Gastroesophageal sphincter (tissue), 4 donors: ENCODE data around the gene TEX38. TPM values are rescaled to one million over a fixed set of nuclear protein-coding genes. Genes with fewer than 3 reads are reported as not detected.
"Not testable (repeated sequence)": the region's sequence is repeated elsewhere in the genome, so short reads cannot be mapped to it uniquely, and the experiment has no call there.

Source experiments
- ATAC-seq: fragments of 150-250 bp; one replicate; pipeline ENCODE4 v1.9.1; 2016; ENCODE audit warnings: mild to moderate bottlenecking, moderate library complexity
- H3K27ac ChIP-seq, 4 donors: fragments of 200-600 bp; sonication (generic) in 3 of 4; 1 replicate in 3 of 4; 2 replicates in 1 of 4; pipeline ENCODE4 v1.5.1; 2016 to 2019
- H3K27me3 ChIP-seq: fragments of 200-600 bp; sonication (generic); one replicate; pipeline ENCODE4 v1.5.1; 2019
- H3K36me3 ChIP-seq, 2 donors: fragments of 200-600 bp; sonication (generic); one replicate each; pipeline ENCODE4 v1.5.1; 2019; ENCODE audit warnings: control low read depth in 1 of 2
- H3K4me1 ChIP-seq, 3 donors: fragments of 200-600 bp; sonication (generic); 1 replicate in 2 of 3; 2 replicates in 1 of 3; pipeline ENCODE4 v1.5.1; 2016 to 2019; ENCODE audit warnings: control low read depth in 2 of 3
- H3K4me3 ChIP-seq, 2 donors: fragments of 200-600 bp; sonication (generic); one replicate each; pipeline ENCODE4 v1.5.1; 2019; ENCODE audit warnings: mild to moderate bottlenecking in 1 of 2, moderate library complexity in 1 of 2
- H3K9me3 ChIP-seq, 3 donors: fragments of 200-600 bp; sonication (generic); one replicate each; pipeline ENCODE4 v1.5.1; 2017 to 2019; ENCODE audit warnings: control low read depth in 2 of 3
- EP300 ChIP-seq: sonication (generic); formaldehyde crosslinking; IDR thresholded peaks from one replicate; pipeline ENCODE4 v1.6.1; 2017; ENCODE audit warnings: antibody characterized with exemption, mild to moderate bottlenecking
- POLR2A ChIP-seq, 2 donors: fragments of 450-650 bp; IDR thresholded peaks; one replicate each; pipeline ENCODE4 v1.6.1; 2017; ENCODE audit warnings: antibody characterized with exemption in 2 of 2, mild to moderate bottlenecking in 2 of 2, moderate library complexity in 1 of 2
- POLR2AphosphoS5 ChIP-seq: sonication (generic); formaldehyde crosslinking; IDR thresholded peaks from one replicate; pipeline ENCODE4 v1.6.1; 2017; ENCODE audit warnings: antibody characterized with exemption
- WGBS, 2 donors: methylation state at CpG; one replicate each; pipeline ENCODE4 v1.1.5; 2018; ENCODE audit warnings: low coverage in 1 of 2; 5-methylcytosine and 5-hydroxymethylcytosine counted together
- total RNA-seq, 4 donors: library from RNA; depleted of rRNA; stranded (reverse); fragments of >200 nt; gene quantifications; one replicate each; pipeline ENCODE4 v1.1.0, GENCODE V29; 2016
- TF ChIP-seq, protein P1 (sequence below), 4 experiments: fragments of 200-600 bp in 2 of 4; fragments of 450-650 bp in 2 of 4; sonication (generic) in 1 of 4; IDR thresholded peaks; one replicate each; pipeline ENCODE4 v1.5.1; 2017 to 2019; ENCODE audit warnings: antibody characterized with exemption in 4 of 4, mild to moderate bottlenecking in 2 of 4, moderate library complexity in 2 of 4

Gene TEX38
- total RNA-seq, 4 donors from 2014 or later, result 1.7 TPM; not detected in 3

GRCh38 chr1:46653405-46653958, 18.2 kb upstream of the TEX38 start:
- WGBS, 2 donors, result 29 to 37% methylated on average over 1 to 2 of the region's 2 CpGs
- Histone ChIP-seq H3K4me1 (peaks cover 4 to 29% (median 9%) of the 10 kb centered on the region in 3 donors), H3K27ac (peak overlapping the region; percentile 40 to 73 (median 54)), H3K9me3 (peaks cover 0 to 12% (median 0%) of the 10 kb centered on the region in 3 donors), H3K4me3 (peak overlapping the region in 1 of 2 donors; percentile 21), H3K27me3 (no peaks in the 10 kb centered on the region), H3K36me3 (peaks cover 0 to 82% of the 10 kb centered on the region in 2 donors)
- TF ChIP-seq, protein P1, sequence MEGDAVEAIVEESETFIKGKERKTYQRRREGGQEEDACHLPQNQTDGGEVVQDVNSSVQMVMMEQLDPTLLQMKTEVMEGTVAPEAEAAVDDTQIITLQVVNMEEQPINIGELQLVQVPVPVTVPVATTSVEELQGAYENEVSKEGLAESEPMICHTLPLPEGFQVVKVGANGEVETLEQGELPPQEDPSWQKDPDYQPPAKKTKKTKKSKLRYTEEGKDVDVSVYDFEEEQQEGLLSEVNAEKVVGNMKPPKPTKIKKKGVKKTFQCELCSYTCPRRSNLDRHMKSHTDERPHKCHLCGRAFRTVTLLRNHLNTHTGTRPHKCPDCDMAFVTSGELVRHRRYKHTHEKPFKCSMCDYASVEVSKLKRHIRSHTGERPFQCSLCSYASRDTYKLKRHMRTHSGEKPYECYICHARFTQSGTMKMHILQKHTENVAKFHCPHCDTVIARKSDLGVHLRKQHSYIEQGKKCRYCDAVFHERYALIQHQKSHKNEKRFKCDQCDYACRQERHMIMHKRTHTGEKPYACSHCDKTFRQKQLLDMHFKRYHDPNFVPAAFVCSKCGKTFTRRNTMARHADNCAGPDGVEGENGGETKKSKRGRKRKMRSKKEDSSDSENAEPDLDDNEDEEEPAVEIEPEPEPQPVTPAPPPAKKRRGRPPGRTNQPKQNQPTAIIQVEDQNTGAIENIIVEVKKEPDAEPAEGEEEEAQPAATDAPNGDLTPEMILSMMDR (IDR thresholded peaks at IDR 0.05), result no peak
- TF ChIP-seq POLR2A (IDR thresholded peaks at IDR 0.05) (no peak), EP300 (no peak), POLR2AphosphoS5 (no peak)
- ATAC-seq, result no peak

- ATAC-seq, result no peak
- 87% methylated on average over 1 of the region's 1 CpG; no CpG with 5 or more reads in 1 of the 2 donors for WGBS, 2 donors
- TF ChIP-seq POLR2A (IDR thresholded peaks at IDR 0.05) (no peak), POLR2AphosphoS5 (no peak), EP300 (no peak)
- TF ChIP-seq, protein P1 (IDR thresholded peaks at IDR 0.05), result no peak
- Histone ChIP-seq H3K27ac (peak overlapping the region; percentile 40 to 73 (median 54)), H3K36me3 (peaks cover 0 to 82% of the 10 kb centered on the region in 2 donors), H3K9me3 (peaks cover 0 to 11% (median 0%) of the 10 kb centered on the region in 3 donors), H3K27me3 (no peaks in the 10 kb centered on the region), H3K4me1 (peaks cover 4 to 29% (median 9%) of the 10 kb centered on the region in 3 donors), H3K4me3 (no peak overlapping the region)
Observed at GRCh38 chr1:46654012-46654411, 17.6 kb upstream of the TEX38 start.

DNA sequence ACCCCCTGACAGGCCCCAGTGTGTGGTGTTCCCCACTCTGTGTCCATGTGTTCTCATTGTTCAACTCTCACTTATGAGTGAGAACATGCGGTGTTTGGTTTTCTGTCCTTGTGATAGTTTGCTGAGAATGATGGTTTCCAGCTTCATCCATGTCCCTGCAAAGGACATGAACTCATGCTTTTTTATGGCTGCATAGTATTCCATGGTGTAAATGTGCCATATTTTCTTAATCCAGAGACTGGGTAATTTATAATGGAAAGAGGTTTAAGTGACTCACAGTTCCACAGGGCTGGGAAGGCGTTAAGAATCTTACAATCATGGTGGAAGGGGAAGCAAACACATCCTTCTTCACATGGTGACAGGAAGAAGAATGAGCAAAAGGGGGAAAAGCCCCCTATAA, 17.0 kb upstream of the TEX38 start:
- Histone ChIP-seq H3K36me3 (peaks cover 0 to 82% of the 10 kb centered on the region in 2 donors), H3K4me1 (peaks cover 4 to 29% (median 9%) of the 10 kb centered on the region in 3 donors)
- H3K27me3 ChIP-seq, H3K9me3 ChIP-seq, H3K4me3 ChIP-seq, ATAC-seq, H3K27ac ChIP-seq: not testable (repeated sequence)
- 92 to 100% methylated on average over 2 of the region's 2 CpGs for WGBS, 2 donors

DNA sequence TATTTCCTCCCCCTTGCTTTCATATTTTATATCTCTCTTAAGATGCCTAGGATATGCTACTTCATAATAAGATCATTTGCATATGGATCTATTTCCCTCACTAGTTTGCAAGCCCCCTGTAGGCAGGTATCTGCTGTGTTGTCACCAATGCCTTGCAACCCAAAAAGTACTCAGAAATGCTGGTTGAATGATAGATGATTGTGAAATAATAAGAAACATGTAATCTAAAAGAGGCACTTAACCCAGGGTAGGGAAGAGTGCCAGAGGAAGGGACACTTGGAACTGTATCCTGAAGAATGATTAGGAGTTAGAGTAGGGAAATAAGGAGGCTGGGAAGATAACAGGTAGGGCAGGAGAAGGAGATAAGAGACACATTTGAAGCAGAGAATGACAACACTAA, 15.8 kb upstream of the TEX38 start:
- H3K27ac ChIP-seq, result peak overlapping the region in 2 of 4 donors; percentile 13 to 33
- H3K9me3 ChIP-seq, result no peaks in the 10 kb centered on the region
- H3K4me1 ChIP-seq, result peaks cover 4 to 29% (median 9%) of the 10 kb centered on the region in 3 donors
- H3K4me3 ChIP-seq, result no peak overlapping the region
- no peaks in the 10 kb centered on the region for H3K27me3 ChIP-seq
- H3K36me3 ChIP-seq, result peaks cover 0 to 75% of the 10 kb centered on the region in 2 donors
- no peak for ATAC-seq
- TF ChIP-seq, protein P1 (IDR thresholded peaks at IDR 0.05), result no peak
- TF ChIP-seq POLR2A (IDR thresholded peaks at IDR 0.05) (no peak), POLR2AphosphoS5 (no peak), EP300 (no peak)

- H3K36me3 ChIP-seq, result peaks cover 0 to 79% of the 10 kb centered on the region in 2 donors
- no peak for TF ChIP-seq EP300
- TF ChIP-seq POLR2AphosphoS5, result no peak
- TF ChIP-seq, protein P1 (IDR thresholded peaks at IDR 0.05), result no peak
- no peak for TF ChIP-seq POLR2A (IDR thresholded peaks at IDR 0.05)
- H3K4me1 ChIP-seq, result peaks cover 4 to 29% (median 9%) of the 10 kb centered on the region in 3 donors
- no peaks in the 10 kb centered on the region for H3K9me3 ChIP-seq
- ATAC-seq, result no peak
- H3K27ac ChIP-seq, result peak overlapping the region in 3 of 4 donors; percentile 1 to 47 (median 33)
- no peaks in the 10 kb centered on the region for H3K27me3 ChIP-seq
- H3K4me3 ChIP-seq, result no peak overlapping the region
- WGBS, 2 donors, result 14 to 58% methylated on average over 2 of the region's 2 CpGs
Observed at GRCh38 chr1:46656643-46657042, 15.0 kb upstream of the TEX38 start.
